ENCODE measurements around the gene ST3GAL4.
A peak's percentile ranks its signal among the peaks of the same experiment; 100 is the strongest.

Gene ST3GAL4

DNA sequence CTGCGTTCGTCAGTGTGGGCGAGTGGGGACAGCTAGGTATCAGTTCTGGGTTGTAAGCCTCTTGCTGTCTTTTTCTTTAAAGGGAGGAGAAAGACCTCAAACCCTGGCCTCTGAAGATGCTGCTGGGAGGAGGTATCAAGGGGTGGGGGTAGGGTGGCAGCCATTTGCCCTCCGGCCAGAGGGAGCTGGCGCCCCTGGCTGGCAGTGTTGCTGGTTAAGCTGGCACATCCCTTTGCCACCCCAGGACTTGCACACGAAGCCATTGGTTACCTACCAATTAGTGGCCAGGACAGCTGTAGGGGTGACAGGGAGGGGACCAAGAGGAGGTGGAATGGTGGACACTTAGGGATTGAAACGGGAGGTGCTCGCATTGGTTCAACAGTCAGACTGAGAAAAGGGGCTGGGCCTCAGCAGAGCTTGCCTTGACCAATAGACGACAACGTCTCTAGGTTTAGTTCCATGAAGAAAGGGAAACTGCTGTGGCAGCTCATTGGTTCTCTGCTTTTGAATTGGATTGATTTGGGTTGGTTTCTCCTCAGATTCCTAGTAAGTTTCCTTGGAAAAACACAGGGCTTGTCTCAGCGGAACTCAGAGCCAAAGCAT, 77.9 kb downstream of the ST3GAL4 start:
- Mint-ChIP-seq H3K4me3 (no peak overlapping the region), H3K27ac (no peak overlapping the region), H3K27me3 (peaks cover 20% of the 10 kb centered on the region), H3K36me3 (no peaks in the 10 kb centered on the region), H3K4me1 (no peaks in the 10 kb centered on the region), H3K9me3 (no peaks in the 10 kb centered on the region)
- no peak for ATAC-seq

DNA sequence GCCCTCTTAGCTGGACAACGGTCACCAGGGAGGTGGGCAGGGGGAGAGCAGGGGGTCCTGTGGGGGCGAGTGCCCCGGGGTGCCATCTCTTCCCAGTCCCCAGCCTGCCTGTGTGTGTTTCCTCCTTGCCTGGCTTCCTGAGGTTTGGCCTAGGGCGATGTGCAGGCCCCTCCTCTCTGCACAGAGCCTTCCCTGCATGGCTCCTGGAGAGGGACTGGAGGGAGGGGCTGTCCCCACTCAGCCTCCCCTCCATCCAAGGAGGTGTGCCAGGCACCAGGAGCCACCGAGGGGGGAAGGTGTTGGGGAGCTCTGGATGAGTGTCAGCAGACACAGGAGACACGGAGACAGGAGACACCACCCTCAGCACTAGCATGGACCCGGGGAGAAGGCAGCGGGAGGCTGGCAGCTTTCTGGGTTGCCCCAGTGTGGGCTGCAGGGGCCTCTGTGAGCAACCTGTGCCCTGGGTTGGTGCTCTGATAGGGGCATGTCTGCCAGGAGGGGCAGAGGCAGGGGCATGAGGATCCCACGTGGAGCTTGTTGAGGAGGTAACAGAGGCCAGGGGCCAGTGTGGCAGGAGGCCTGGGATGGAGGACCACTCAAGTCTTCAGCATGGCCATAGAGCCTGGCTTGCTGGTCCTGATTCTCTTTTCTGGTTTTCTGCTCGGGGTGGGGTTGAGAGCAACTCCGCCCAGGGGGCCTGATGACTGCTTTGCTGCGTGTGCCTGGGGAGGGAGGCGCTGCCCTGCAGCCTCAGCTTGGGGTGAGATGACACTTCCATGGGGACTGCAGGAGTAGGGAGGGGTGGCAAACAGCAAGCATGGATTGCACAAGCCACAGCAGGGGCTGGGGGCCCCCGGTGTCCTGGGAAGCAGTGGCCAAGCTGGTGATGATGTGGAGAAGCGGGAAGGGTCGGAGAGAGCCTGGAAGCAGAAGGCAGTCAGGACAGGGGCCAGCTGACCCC, 78.8 kb downstream of the ST3GAL4 start:
- no peaks in the 10 kb centered on the region for H3K9me3 Mint-ChIP-seq
- no peak overlapping the region for H3K27ac Mint-ChIP-seq
- H3K27me3 Mint-ChIP-seq, result peaks cover 20% of the 10 kb centered on the region
- no peak for ATAC-seq
- no peaks in the 10 kb centered on the region for H3K4me1 Mint-ChIP-seq
- H3K4me3 Mint-ChIP-seq, result no peak overlapping the region
- H3K36me3 Mint-ChIP-seq, result no peaks in the 10 kb centered on the region

DNA sequence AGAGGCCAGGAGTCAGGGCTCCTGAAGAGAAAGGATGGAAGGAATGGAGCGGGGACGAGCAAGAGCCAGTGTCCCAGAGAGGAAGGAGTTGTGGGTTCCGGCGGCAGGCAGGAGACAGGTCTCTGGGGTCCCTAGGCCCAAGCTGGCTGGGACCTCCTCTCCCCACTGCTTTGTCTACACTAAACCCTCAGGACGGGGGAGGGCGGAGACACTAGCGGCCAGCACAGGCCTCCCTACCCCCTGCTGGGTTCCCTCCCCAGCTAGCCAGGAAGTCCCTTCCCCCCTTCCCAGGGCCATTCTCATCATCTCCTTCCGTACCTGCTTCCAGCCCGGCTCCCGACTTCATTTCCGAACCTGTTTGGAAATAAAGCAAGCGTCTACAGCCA, 79.5 kb downstream of the ST3GAL4 start:
- no peak for ATAC-seq
- Mint-ChIP-seq H3K27ac (no peak overlapping the region), H3K36me3 (no peaks in the 10 kb centered on the region), H3K4me3 (no peak overlapping the region), H3K27me3 (peaks cover 27% of the 10 kb centered on the region), H3K4me1 (no peaks in the 10 kb centered on the region), H3K9me3 (no peaks in the 10 kb centered on the region)

DNA sequence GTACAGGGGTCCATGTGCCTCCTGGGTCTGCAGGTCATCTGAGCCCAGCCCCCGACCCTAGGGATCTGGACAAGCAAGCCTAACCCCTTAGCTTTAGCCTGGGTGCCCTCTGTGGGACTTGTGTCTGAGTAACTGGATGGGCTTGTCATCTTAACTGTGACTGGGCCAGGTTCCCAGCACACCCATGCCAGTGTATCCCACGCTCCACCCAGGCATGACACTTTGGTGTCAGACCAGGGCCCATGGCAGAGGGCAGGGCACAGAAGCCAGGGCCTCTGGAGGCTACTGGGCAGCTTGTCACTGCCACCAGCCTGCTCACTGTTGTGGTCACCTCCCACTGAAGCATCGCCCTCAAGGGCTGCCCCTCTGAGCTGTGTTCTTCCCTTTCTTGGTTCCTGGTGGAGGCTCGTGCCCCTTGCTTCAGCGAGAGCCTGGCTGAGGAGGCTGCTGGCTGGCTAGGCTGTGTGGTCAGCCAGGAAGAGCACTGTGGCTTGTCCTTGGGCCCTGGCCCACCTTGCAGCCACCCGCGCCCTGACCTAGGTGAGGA, 80.8 kb downstream of the ST3GAL4 start:
- H3K9me3 Mint-ChIP-seq, result no peaks in the 10 kb centered on the region
- ATAC-seq, result no peak
- no peaks in the 10 kb centered on the region for H3K36me3 Mint-ChIP-seq
- H3K4me3 Mint-ChIP-seq, result no peak overlapping the region
- peaks cover 8% of the 10 kb centered on the region for H3K4me1 Mint-ChIP-seq
- H3K27ac Mint-ChIP-seq, result no peak overlapping the region
- H3K27me3 Mint-ChIP-seq, result peaks cover 40% of the 10 kb centered on the region

DNA sequence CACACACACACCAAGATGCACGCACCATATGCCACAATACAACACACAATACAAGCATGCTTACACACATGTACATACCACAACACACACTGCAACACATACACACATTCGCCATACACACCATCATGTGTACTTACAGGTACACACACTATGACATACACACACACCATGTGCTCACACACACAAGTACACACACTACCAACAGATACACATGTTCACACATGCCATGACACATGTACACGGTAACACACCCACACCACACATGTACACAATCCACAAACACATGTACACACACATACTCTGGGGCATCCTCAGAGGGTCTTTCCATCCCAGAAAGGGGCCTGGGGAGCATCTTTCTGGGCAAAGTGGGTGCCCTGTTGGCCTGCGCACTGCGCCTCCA, 82.2 kb downstream of the ST3GAL4 start:
- Mint-ChIP-seq H3K27ac (no peak overlapping the region), H3K4me3 (no peak overlapping the region), H3K9me3 (no peaks in the 10 kb centered on the region), H3K27me3 (peaks cover 49% of the 10 kb centered on the region), H3K4me1 (peaks cover 8% of the 10 kb centered on the region), H3K36me3 (no peaks in the 10 kb centered on the region)
- no peak for ATAC-seq

DNA sequence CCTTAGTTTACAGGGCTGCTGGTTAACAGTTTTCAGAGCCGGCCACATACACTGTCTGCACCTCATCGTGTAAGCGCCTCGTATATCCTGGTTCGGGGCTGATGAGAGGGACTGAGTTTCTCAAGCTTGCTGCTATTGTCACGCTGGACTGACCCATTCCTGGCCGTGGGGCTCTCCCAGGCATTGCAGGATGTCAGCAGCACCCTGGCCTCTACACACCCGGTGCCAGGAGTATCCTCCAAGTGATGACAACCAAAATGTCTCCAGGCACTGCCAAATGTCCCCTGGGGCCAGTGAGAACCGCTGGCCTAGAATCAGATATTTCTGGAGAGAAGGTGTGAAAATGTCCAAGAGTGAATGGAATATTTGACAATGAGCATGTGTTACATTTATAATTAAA, 82.8 kb downstream of the ST3GAL4 start:
- Mint-ChIP-seq H3K27ac (no peak overlapping the region), H3K36me3 (no peaks in the 10 kb centered on the region), H3K27me3 (peaks cover 50% of the 10 kb centered on the region), H3K9me3 (no peaks in the 10 kb centered on the region), H3K4me3 (no peak overlapping the region), H3K4me1 (peaks cover 8% of the 10 kb centered on the region)
- ATAC-seq, result no peak

DNA sequence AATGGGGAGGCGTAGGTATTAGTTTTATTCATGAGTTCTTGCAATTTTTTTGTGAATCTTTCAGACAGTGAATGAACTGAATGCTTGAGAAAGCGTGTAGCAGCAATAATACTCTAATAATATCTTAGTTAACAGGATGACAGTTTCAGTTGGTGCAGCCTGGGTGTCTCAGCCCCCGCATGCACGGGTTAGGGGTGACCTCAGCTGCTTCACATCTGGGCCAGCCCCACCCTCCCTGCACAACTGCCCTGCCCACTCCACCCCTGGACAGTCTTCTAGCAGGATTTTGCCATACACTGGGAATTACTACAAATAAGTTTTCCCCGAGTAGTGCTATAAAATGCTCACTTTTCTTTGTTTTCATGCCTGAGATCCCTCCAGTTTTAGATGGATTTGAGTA, 83.2 kb downstream of the ST3GAL4 start:
- no peak overlapping the region for H3K4me3 Mint-ChIP-seq
- peaks cover 50% of the 10 kb centered on the region for H3K27me3 Mint-ChIP-seq
- no peak for ATAC-seq
- peaks cover 8% of the 10 kb centered on the region for H3K4me1 Mint-ChIP-seq
- H3K9me3 Mint-ChIP-seq, result no peaks in the 10 kb centered on the region
- H3K36me3 Mint-ChIP-seq, result no peaks in the 10 kb centered on the region
- no peak overlapping the region for H3K27ac Mint-ChIP-seq

DNA sequence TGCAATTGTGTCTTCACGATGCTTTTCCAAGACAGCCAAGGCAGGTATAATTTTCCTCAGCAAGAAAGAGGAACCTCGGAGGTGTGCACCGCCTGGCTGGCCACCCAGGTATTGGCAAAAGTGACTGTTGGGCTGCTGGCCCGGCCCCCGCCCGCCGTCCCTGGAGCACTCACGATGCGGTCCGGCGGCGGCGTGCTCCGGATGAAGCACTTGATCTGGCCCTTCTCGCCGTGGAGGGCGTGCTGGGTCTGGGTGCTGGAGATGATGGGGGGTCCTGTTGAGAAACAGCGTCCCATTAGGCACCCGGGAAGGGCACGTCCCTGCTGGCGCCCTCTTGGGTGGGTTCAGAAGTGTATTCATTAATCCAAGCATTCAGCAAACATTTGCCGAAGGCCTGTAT, 84.8 kb downstream of the ST3GAL4 start:
- Mint-ChIP-seq H3K27ac (no peak overlapping the region), H3K4me3 (no peak overlapping the region), H3K4me1 (peaks cover 8% of the 10 kb centered on the region), H3K9me3 (no peaks in the 10 kb centered on the region), H3K27me3 (peaks cover 51% of the 10 kb centered on the region), H3K36me3 (no peaks in the 10 kb centered on the region)
- ATAC-seq, result no peak

DNA sequence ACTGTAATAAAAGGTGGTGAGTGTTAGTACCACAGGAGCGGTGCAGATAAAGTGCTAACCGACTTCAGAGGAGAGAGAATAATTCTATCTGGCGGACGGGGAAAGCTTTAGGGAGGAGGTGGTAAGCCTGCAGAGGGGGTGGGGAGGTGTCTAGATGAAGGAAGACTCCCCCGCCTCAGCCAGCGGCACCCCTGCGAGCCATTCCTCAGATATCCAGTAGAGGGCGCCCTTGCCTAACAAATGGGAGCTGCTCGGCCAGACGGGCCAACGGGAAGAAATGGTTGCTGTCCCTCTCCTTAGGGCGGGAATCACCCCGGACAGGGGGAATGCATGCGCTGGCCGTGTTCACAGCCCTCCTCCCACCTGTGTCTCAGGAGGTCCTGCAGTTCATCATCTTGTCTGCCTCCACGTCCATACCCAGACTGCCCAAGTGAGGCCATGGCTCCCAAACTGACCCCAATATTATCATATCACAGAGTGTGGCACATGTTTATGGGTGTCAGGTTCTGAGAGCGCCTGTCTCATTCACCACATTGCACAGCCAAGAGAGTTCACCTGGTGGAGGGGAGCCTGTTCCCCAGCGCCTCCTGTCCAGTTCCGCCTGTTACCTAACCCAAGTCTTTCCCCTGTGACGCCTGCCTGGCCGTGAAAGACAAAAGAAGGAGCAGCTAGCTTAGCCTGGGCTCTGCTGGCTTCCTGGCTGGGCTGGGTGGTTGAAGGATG, 85.5 kb downstream of the ST3GAL4 start:
- peak; percentile 56 for ATAC-seq

DNA sequence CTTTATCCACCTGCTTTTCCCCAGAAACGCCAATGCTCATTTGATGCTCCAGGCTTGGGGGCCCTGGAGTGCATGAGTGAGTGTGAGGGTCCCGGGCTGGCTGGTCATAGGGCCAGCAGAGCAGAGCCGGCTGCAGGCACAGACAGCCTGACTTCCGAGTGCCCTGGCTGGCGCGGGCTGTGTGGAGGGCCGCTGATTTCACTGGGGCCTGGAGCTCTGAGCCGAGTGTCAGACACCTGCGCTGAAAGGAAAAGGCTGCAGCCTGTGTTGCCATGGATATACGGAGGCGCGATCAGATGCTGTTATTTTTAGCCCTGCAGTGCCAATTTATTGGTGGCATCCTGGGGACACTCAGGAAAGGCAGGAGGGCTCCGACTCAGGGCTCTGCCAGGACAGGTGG, 87.6 kb downstream of the ST3GAL4 start:
- Mint-ChIP-seq H3K36me3 (no peaks in the 10 kb centered on the region), H3K9me3 (no peaks in the 10 kb centered on the region), H3K27me3 (peaks cover 61% of the 10 kb centered on the region), H3K4me3 (no peak overlapping the region), H3K4me1 (peaks cover 8% of the 10 kb centered on the region), H3K27ac (no peak overlapping the region)
- no peak for ATAC-seq

More for the DNA sequence above, 85.5 kb downstream of the ST3GAL4 start:
- no peak overlapping the region for H3K27ac Mint-ChIP-seq
- H3K27me3 Mint-ChIP-seq, result peaks cover 54% of the 10 kb centered on the region
- H3K4me3 Mint-ChIP-seq, result no peak overlapping the region
- H3K36me3 Mint-ChIP-seq, result no peaks in the 10 kb centered on the region
- H3K9me3 Mint-ChIP-seq, result no peaks in the 10 kb centered on the region
- peaks cover 8% of the 10 kb centered on the region for H3K4me1 Mint-ChIP-seq

DNA sequence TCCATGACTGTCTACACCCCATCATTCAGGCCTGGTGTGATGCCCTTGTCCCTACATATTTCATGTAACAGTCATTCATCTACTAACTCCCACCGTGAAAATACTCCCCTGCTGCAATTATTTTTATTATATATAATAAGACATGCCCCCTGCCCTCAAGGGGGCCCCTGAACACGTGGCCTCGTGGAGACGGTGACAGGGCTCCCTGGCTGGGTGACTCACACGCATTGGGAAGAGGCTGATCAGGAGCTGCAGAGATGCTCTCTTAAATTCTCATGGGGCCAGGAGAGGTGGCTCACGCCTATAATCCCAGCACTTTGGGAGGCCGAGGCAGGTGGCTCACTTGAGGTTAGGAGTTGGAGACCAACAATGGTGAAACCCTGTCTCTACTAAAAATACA, 88.6 kb downstream of the ST3GAL4 start:
- Mint-ChIP-seq H3K27me3 (peaks cover 61% of the 10 kb centered on the region), H3K4me3 (no peak overlapping the region), H3K36me3 (no peaks in the 10 kb centered on the region), H3K9me3 (no peaks in the 10 kb centered on the region), H3K27ac (no peak overlapping the region), H3K4me1 (peaks cover 8% of the 10 kb centered on the region)
- no peak for ATAC-seq

DNA sequence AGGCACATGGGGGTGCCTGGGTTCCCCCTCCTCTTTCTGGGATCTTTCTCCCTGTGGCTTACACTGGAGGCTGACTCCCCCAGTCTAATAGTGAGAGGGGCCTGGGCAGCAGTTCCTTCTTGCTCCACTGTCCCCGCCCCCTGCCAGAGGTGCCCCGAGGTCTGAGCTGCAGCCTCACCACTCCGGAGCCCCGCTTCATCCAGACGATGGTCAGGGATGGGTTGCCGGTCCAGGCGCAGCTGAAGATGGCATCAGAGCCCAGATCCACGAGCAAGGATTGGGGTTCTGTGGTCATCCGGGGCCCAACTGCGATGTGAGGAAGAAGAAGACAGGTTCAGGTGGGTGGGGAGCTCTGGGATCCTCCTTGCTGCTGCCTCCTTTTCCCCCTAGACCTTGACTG, 91.1 kb downstream of the ST3GAL4 start:
- Mint-ChIP-seq H3K36me3 (no peaks in the 10 kb centered on the region), H3K4me1 (no peaks in the 10 kb centered on the region), H3K27me3 (peaks cover 38% of the 10 kb centered on the region), H3K9me3 (peaks cover 14% of the 10 kb centered on the region), H3K27ac (no peak overlapping the region), H3K4me3 (no peak overlapping the region)
- no peak for ATAC-seq

DNA sequence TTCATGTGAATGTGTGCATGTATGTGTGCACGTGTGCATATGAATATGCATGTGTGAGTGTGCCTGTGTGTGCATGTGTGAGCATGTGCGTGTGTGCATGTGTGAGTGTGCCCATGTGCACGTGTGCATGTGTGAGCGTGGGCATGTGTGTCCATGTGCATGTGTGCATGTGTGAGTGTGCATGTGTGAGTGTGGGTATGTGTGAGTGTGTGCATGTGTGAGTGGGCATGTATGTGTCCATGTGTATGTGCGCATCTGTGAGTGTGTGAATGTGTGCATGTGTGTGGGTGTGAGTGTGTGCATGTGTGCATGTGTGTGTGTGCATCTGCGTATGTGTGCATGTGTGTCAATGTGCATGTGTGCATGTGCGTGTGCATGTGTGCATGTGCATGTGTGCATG, 94.7 kb downstream of the ST3GAL4 start:
- Mint-ChIP-seq H3K27me3 (peaks cover 10% of the 10 kb centered on the region), H3K27ac (no peak overlapping the region), H3K36me3 (no peaks in the 10 kb centered on the region)

DNA sequence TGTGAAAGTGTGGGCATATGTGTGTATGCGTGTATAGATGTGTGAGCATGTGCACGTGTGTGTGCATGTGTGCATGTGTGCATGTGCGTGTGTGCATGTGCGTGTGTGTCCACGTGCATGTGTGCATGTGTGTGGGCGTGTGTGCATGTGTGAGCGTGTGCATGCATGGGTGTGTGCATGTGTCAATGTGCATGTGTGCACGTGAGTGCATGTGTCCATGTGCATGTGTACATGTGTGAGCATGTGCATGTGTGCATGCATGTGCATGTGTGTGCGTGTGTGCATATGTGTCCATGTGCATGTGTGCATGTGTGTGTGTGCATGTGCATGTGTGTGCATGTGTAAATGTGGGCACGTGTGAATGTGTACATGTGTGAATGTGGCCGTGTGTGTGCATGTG, 95.3 kb downstream of the ST3GAL4 start:
- H3K4me1 Mint-ChIP-seq, result no peaks in the 10 kb centered on the region
- no peak overlapping the region for H3K4me3 Mint-ChIP-seq
- no peak overlapping the region for H3K27ac Mint-ChIP-seq
- H3K36me3 Mint-ChIP-seq, result no peaks in the 10 kb centered on the region
- no peak for ATAC-seq
- H3K9me3 Mint-ChIP-seq, result peaks cover 14% of the 10 kb centered on the region
- peaks cover 9% of the 10 kb centered on the region for H3K27me3 Mint-ChIP-seq

More for the DNA sequence above, 94.7 kb downstream of the ST3GAL4 start:
- ATAC-seq, result no peak
- H3K4me1 Mint-ChIP-seq, result no peaks in the 10 kb centered on the region
- H3K4me3 Mint-ChIP-seq, result no peak overlapping the region
- H3K9me3 Mint-ChIP-seq, result peaks cover 14% of the 10 kb centered on the region

DNA sequence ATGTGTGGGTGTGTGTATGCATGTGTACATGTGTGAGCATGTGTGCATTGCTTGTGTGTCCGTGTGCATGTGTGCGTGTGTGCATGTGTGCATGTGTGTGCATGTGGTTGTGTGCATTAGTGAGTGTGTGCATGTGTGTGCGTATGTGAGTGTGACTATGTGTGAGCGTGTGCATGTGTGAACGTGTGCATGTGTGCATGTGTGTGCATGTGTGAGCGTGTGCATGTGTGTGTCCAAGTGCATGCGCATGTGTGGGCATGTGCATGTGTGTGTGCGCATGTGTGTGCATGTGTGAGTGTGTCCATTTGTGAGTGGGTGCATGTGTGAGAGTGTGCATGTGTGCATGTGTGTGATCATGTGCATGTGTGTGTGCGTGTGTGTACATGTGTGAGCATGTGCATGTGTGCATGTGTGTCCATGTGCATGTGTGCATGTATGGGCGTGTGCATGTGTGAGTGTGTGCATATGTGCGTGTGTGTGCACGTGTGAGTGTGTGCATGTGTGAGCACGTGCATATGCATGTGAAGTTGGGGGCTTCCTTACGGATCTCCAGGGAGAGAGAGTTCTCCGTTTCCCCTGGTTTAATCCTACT, 95.8 kb downstream of the ST3GAL4 start:
- Mint-ChIP-seq H3K27ac (no peak overlapping the region), H3K9me3 (peaks cover 14% of the 10 kb centered on the region), H3K36me3 (no peaks in the 10 kb centered on the region), H3K27me3 (peaks cover 4% of the 10 kb centered on the region), H3K4me3 (no peak overlapping the region), H3K4me1 (no peaks in the 10 kb centered on the region)
- no peak for ATAC-seq
